ENCODE data around the gene CCNYL1.
A peak's percentile ranks its signal among the peaks of the same experiment; 100 is the strongest.
"Not testable (repeated sequence)": the region's sequence is repeated elsewhere in the genome, so short reads cannot be mapped to it uniquely, and the experiment has no call there.

Gene CCNYL1

DNA sequence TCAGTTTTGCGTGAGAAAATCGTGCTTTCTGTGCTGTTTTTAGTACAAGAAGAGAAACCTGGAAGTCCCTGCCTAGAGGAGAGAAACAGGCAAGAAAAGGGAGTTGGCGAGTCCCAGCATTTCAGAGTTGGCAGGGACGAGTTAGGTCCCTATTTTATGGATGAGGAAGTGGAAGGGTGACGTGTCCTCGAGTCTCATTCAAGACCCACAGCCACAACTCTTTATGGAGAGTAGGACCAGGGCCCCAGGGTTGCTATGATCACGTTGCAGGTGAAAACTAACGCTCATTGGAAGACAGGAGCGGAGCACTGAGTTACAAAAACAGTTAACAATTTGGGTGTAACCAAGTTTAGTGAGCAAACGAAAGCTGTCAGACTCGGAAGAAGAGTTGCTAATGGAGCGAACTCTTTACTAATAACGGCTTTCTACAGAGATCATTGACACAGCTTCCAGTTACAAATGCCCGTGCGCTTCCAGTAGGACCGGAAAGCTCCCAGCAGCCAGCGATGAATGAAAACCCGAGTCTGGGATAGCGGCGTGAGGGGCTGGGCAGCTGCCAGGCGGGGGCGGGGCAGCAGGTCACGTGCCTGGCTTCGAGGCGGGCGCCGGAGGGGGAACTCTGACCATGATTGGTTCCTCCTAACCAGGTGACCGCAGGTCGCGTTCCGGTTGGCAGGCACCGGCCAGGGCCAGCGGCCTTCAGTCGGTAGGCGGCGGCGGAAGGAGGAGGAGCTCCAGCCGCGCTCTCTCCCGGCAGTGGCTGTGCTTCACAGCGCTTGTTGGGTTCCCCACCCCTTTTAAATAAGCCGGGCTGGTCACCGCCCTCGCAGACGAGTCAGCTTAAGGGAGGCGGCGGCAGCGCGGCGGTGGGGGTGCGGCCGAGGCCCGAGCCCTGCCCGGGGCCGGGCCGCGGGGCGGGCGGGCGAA, at the start of gene CCNYL1:
TSS of gene CCNYL1 (plus strand) at position 827 of the 927 bp plus-strand sequence. CDS start 257 bp downstream, outside the sequence.
- peak; percentile 90 for DNase-seq

DNA sequence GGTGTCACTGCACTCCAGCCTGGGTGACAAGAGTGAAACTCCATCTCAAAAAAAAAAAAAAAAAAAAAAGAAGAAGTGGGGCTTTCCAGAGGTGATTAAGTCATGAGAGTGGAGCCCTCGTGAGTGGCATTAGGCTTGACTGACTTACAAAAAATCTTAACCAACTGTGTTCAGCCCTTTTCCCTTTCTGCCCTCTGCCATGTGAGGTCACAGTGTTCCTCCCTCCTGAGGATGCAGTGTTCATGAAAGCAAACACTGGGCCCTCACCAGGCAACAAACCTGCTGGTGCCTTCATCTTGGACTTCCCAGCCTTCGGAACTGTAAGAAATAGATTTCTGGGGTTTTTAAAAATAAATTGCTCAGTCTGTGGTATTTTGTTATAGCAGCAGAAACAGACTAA, 49.2 kb upstream of the CCNYL1 start:
- DNase-seq, result no peak

DNA sequence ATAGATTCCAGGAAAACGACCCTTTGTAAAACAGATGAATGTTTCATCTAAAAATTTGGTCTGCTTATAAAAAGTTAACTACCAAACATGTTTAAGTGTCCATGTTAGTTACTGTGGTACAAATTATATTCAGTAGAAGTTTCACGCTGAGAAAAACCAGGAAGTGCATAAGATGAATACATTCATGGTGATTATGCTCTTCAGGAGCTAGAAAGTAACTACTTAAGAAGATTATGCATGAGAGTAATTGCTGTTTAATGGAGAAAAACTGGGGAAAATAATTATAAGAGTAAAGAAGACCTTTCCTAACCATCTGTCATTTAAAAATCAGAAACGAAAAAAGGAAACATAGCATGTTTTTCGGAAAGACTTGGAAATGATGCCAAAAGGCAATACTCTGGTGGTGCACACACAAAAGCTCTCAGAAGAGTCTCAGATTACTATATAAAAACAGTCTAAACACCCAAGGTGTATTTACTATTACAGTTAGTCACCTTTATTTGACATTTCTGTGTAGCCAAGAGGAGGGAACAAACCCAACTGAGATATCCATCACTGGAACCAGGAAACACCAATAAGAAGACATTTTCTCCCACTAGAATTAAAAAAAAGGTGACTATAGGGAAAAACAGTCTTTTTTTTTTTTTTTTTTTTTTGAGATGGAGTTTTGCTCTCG, 47.4 kb upstream of the CCNYL1 start:
- DNase-seq, result peak; percentile 14

DNA sequence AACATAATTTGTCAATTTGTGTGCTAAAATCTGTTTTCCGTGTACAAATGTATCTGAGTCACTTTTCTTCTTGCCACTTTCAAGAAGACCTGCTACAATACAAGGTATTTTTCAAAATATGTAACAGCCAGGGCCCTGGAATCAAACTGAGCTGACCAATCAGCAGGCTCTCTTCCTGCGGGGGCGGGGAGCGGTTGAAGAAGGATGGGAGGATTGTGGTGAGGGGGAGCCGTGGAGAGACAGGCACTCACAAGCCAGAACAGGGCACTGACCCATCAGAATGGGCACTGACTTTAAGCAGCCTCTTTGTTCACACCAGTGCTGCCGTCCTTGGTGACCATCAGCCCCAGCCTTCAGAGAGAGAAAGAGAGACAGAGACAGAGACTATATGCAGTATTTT, 40.6 kb upstream of the CCNYL1 start:
- no peak for DNase-seq

DNA sequence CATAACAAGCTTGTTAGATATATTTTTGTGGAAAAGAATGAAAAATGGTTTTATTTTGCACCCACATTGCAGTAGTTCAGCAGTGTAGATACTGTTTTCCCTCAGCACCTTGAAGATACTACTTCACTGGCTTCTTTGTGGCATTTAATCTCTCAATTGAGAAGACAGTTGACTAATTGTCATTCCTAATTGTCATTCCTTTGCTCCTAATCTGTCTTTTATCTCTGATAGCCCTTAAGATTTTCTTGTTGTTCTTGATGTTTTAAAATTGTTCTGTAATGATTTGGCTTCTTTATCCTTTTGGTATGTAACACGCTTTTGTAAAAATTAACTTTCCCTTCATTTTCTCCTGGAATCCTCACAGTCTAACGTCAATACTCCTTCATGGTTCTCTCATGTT, 38.0 kb upstream of the CCNYL1 start:
- DNase-seq, result no peak

GRCh38 chr2:207674266-207674774, 37.1 kb upstream of the CCNYL1 start:
- DNase-seq, result no peak

- no peak for DNase-seq
Measured at GRCh38 chr2:207674826-207675225, 36.6 kb upstream of the CCNYL1 start.

- no peak for DNase-seq
Measured at GRCh38 chr2:207676827-207677354, 34.5 kb upstream of the CCNYL1 start.

- DNase-seq, result no peak
Measured at GRCh38 chr2:207681431-207681830, 30.0 kb upstream of the CCNYL1 start.

- no peak for DNase-seq
Measured at GRCh38 chr2:207682557-207682956, 28.9 kb upstream of the CCNYL1 start.

- DNase-seq, result no peak
Measured at GRCh38 chr2:207683438-207683837, 28.0 kb upstream of the CCNYL1 start.

DNA sequence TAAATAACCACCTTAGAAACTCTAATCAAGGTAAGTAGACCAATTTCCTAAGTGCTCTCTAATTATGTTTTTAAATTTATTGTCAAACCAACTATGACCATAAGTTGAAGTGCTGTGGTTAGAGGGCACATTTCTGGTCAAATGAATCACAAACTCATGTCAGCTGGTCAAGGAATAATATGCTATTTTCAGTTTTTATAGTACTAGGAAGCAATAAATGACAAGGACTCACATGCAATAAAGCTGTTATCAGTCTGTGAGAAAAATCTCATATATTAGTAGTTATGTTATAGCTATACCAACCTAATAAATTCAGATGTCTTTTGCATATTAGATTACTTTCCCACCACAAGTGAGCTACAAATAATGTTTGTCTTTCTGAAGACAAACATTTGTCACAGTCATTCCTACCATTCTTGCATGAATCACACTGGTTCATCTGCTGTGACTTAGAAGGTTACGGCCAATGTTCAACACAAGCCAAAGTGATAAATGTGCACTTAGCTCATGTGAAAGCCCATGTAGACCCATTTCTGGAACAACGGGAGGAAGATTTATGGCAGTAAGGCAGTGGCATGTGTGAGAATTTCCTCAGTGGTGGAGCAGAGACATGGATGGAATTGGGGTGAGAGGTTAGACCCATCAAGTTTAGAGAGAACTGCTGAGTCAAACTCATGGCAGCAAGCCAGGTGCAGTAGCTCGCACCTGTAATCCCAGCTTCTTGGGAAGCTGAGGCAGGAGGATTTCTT, 27.4 kb upstream of the CCNYL1 start:
- no peak for DNase-seq

DNA sequence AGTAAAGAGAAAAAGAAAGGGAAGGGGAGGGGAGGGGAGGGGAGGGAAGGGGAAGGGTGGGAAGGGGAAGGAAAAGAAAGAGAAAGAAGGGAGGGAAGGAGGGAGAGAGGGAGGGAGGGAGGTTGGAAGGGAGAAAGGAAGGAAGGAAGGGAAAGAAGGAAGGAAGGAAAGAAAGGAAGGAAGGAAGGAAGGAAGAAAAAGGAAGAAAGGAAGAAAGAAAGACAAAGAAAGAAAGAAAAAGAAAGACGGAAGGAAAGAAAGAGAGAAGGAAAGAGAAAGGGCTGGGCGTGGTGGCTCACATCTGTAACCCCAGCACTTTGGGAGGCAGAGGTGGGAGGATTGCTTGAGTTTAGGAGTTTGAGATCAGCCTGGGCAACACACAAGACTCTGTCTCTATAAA, 24.6 kb upstream of the CCNYL1 start:
- no peak for DNase-seq

- DNase-seq, result no peak
Measured at GRCh38 chr2:207688597-207688996, 22.8 kb upstream of the CCNYL1 start.

DNA sequence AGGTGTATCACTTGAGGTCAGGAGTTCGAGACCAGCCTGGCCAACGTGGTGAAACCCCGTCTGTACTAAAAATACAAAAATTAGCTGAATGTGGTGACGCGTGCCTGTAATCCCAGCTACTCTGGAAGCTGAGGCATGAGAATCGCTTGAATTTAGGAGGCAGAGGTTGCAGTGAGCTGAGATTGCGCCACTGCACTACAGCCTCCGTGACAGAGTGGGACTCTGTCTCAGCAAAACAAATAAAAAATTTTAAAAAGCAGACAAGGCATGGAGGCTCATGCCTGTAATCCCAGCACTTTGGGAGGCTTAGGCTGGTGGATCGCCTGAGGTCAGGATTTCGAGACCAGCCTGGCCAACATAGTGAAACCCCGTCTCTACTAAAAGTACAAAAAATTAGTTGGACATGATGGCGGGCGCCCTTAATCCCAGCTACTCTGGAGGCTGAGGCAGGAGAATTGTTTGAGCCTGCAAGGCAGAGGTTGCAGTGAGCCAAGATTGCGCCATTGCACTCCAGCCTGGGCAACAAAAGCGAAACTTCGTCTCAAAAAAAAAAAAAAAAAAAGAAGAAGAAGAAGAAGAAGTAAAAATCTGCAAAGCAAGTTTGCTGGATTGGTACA, 20.5 kb upstream of the CCNYL1 start:
- not testable (repeated sequence) for DNase-seq

GRCh38 chr2:207692206-207693065, 19.0 kb upstream of the CCNYL1 start:
- no peak for DNase-seq

GRCh38 chr2:207693641-207694249, 17.7 kb upstream of the CCNYL1 start:
- no peak for DNase-seq

- no peak for DNase-seq
Measured at GRCh38 chr2:207694811-207695281, 16.6 kb upstream of the CCNYL1 start.

- DNase-seq, result no peak
Measured at GRCh38 chr2:207695293-207695692, 16.1 kb upstream of the CCNYL1 start.

DNA sequence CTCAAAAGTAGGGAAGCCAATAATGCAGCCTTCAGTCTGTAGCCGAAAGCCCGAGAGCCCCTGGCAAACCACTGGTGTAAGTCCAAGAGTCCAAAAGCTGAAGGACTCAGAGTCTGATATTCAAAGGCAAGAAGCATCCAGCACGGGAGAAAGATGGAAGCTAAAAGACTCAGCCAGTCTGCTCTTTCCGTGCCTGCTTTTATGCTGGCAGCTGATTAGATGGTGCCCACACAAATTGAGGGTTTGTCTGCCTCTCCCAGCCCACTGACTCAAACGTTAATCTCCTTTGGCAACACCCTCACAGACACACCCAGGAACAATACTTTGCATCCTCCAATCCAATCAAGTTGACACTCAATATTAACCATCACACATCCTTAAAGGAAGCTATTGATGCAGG, 14.5 kb upstream of the CCNYL1 start:
- DNase-seq, result not testable (repeated sequence)

GRCh38 chr2:207697411-207697810, 14.0 kb upstream of the CCNYL1 start:
- no peak for DNase-seq

Measured in NCI-H1417 treated with DMSO at 0.1 percent for 48 hours (cell line).